Skeletal muscle tissue (tissue), 4 donors: ENCODE results near the gene INPP4A. TPM values are rescaled to one million over a fixed set of nuclear protein-coding genes. Genes with fewer than 3 reads are reported as not detected.

Source experiments
- H3K27ac ChIP-seq: one replicate; pipeline ENCODE4 v1.7.0; 2013; ENCODE audit warnings: mild to moderate bottlenecking, low read depth, low read length, inconsistent platforms
- H3K27me3 ChIP-seq, 3 donors: one replicate each; pipeline ENCODE4 v1.7.0; 2013; ENCODE audit warnings: low read length in 3 of 3; ENCODE audit not compliant: control insufficient read depth in 3 of 3, insufficient read depth in 3 of 3
- H3K36me3 ChIP-seq, 3 donors: one replicate each; pipeline ENCODE4 v1.7.0; 2013; ENCODE audit warnings: low read length in 3 of 3; ENCODE audit not compliant: control insufficient read depth in 3 of 3, insufficient read depth in 3 of 3
- H3K4me1 ChIP-seq, 3 donors: one replicate each; pipeline ENCODE4 v1.7.0; 2013; ENCODE audit warnings: low read length in 3 of 3, mild to moderate bottlenecking in 3 of 3; ENCODE audit not compliant: control insufficient read depth in 3 of 3, insufficient read depth in 3 of 3
- H3K4me3 ChIP-seq, 3 donors: one replicate each; pipeline ENCODE4 v1.7.0; 2013; ENCODE audit warnings: low read length in 3 of 3
- H3K9ac ChIP-seq, 3 donors: one replicate each; pipeline ENCODE4 v1.7.0; 2013; ENCODE audit warnings: low read length in 3 of 3, mild to moderate bottlenecking in 3 of 3, moderate library complexity in 2 of 3, low read depth in 1 of 3
- H3K9me3 ChIP-seq, 3 donors: one replicate each; pipeline ENCODE4 v1.7.0; 2013; ENCODE audit warnings: low read length in 3 of 3; ENCODE audit not compliant: control insufficient read depth in 3 of 3
- total RNA-seq: library from RNA; depleted of rRNA; stranded (reverse); fragments of >200 nt; gene quantifications from one replicate; pipeline ENCODE4 v1.2.3, GENCODE V29; 2014
- donor health status: Osteomylitis.

The INPP4A gene
- total RNA-seq, 1 donor from 2014 or later = 12.5 TPM

- Histone ChIP-seq H3K27me3 (no peaks in the 10 kb centered on the region), H3K9ac (no peak overlapping the region), H3K27ac (no peak overlapping the region), H3K4me1 (peaks cover 13 to 42% (median 20%) of the 10 kb centered on the region in 3 donors), H3K36me3 (peaks cover 50 to 68% (median 55%) of the 10 kb centered on the region in 3 donors), H3K4me3 (no peak overlapping the region), H3K9me3 (no peaks in the 10 kb centered on the region)
Measured at GRCh38 chr2:98565941-98566340, 121.3 kb downstream of the INPP4A start.

GRCh38 chr2:98568161-98568956 is 123.7 kb downstream of the INPP4A start:
- Histone ChIP-seq H3K4me1 (peaks cover 3 to 22% (median 6%) of the 10 kb centered on the region in 3 donors), H3K27ac (no peak overlapping the region), H3K4me3 (no peak overlapping the region), H3K9me3 (no peaks in the 10 kb centered on the region), H3K27me3 (no peaks in the 10 kb centered on the region), H3K36me3 (peaks cover 57 to 83% (median 67%) of the 10 kb centered on the region in 3 donors), H3K9ac (no peak overlapping the region)

- no peak overlapping the region for H3K4me3 ChIP-seq
- H3K27ac ChIP-seq = no peak overlapping the region
- H3K4me1 ChIP-seq = peaks cover 3 to 18% (median 4%) of the 10 kb centered on the region in 3 donors
- H3K9ac ChIP-seq = no peak overlapping the region
- H3K27me3 ChIP-seq = no peaks in the 10 kb centered on the region
- H3K9me3 ChIP-seq = no peaks in the 10 kb centered on the region
- peaks cover 57 to 79% (median 76%) of the 10 kb centered on the region in 3 donors for H3K36me3 ChIP-seq
Measured at GRCh38 chr2:98569197-98569793, 124.6 kb downstream of the INPP4A start.

GRCh38 chr2:98569915-98570314 is 125.3 kb downstream of the INPP4A start:
- Histone ChIP-seq H3K4me1 (peaks cover 0 to 15% (median 3%) of the 10 kb centered on the region in 3 donors), H3K4me3 (no peak overlapping the region), H3K9me3 (no peaks in the 10 kb centered on the region), H3K27ac (no peak overlapping the region), H3K27me3 (no peaks in the 10 kb centered on the region), H3K36me3 (peaks cover 60 to 77% (median 75%) of the 10 kb centered on the region in 3 donors), H3K9ac (no peak overlapping the region)

- Histone ChIP-seq H3K27ac (no peak overlapping the region), H3K9me3 (no peaks in the 10 kb centered on the region), H3K4me1 (peaks cover 0 to 12% (median 1%) of the 10 kb centered on the region in 3 donors), H3K27me3 (no peaks in the 10 kb centered on the region), H3K9ac (no peak overlapping the region), H3K4me3 (no peak overlapping the region), H3K36me3 (peaks cover 59 to 77% (median 75%) of the 10 kb centered on the region in 3 donors)
Measured at GRCh38 chr2:98570356-98570755, 125.7 kb downstream of the INPP4A start.

- Histone ChIP-seq H3K9me3 (no peaks in the 10 kb centered on the region), H3K4me3 (no peak overlapping the region), H3K27me3 (no peaks in the 10 kb centered on the region), H3K4me1 (peaks cover 0 to 4% (median 0%) of the 10 kb centered on the region in 3 donors), H3K9ac (no peak overlapping the region), H3K36me3 (peaks cover 52 to 76% (median 74%) of the 10 kb centered on the region in 3 donors), H3K27ac (no peak overlapping the region)
Measured at GRCh38 chr2:98571121-98571701, 126.6 kb downstream of the INPP4A start.

- Histone ChIP-seq H3K36me3 (peaks cover 50 to 74% (median 71%) of the 10 kb centered on the region in 3 donors), H3K27me3 (no peaks in the 10 kb centered on the region)
Measured at GRCh38 chr2:98571796-98572195, 127.1 kb downstream of the INPP4A start.

GRCh38 chr2:98572211-98572610 is 127.6 kb downstream of the INPP4A start:
- Histone ChIP-seq H3K9ac (no peak overlapping the region), H3K4me1 (no peaks in the 10 kb centered on the region), H3K9me3 (no peaks in the 10 kb centered on the region), H3K27ac (no peak overlapping the region), H3K27me3 (no peaks in the 10 kb centered on the region), H3K36me3 (peaks cover 50 to 74% (median 70%) of the 10 kb centered on the region in 3 donors), H3K4me3 (no peak overlapping the region)

More at GRCh38 chr2:98571796-98572195, 127.1 kb downstream of the INPP4A start:
- H3K4me3 ChIP-seq = no peak overlapping the region
- no peaks in the 10 kb centered on the region for H3K9me3 ChIP-seq
- no peaks in the 10 kb centered on the region for H3K4me1 ChIP-seq
- H3K27ac ChIP-seq = no peak overlapping the region
- no peak overlapping the region for H3K9ac ChIP-seq

- Histone ChIP-seq H3K4me3 (no peak overlapping the region), H3K9ac (no peak overlapping the region), H3K36me3 (peaks cover 55 to 73% (median 72%) of the 10 kb centered on the region in 3 donors), H3K27me3 (no peaks in the 10 kb centered on the region), H3K4me1 (no peaks in the 10 kb centered on the region), H3K27ac (no peak overlapping the region), H3K9me3 (no peaks in the 10 kb centered on the region)
Measured at GRCh38 chr2:98572676-98573075, 128.0 kb downstream of the INPP4A start.

GRCh38 chr2:98573426-98573825 is 128.8 kb downstream of the INPP4A start:
- Histone ChIP-seq H3K9me3 (no peaks in the 10 kb centered on the region), H3K27ac (no peak overlapping the region), H3K4me3 (no peak overlapping the region), H3K4me1 (no peaks in the 10 kb centered on the region), H3K27me3 (no peaks in the 10 kb centered on the region), H3K9ac (no peak overlapping the region), H3K36me3 (peaks cover 55 to 72% (median 72%) of the 10 kb centered on the region in 3 donors)
